Small intestine (tissue), 7 donors: Measurements from ENCODE around the gene PRKAG2. TPM values are rescaled to one million over a fixed set of nuclear protein-coding genes. Genes with fewer than 3 reads are reported as not detected.

ENCODE experiments used
- DNase-seq, 2 donors: peaks; one replicate each; pipeline versions ENCODE4 v3.0.0 to v3.0.0-alpha.2; 2013
- FAIRE-seq: peaks from 2 replicates; lab custom pipeline; 2012; peaks lifted over from hg19 to GRCh38; lab: Jason Lieb, UNC
- H3K27ac ChIP-seq, 3 donors: one replicate each; pipeline ENCODE4 v1.5.1; 2013; ENCODE audit warnings: low read length in 2 of 3, mild to moderate bottlenecking in 2 of 3, control low read depth in 1 of 3, inconsistent platforms in 1 of 3, low read depth in 1 of 3, moderate library complexity in 1 of 3
- H3K27me3 ChIP-seq, 3 donors: one replicate each; pipeline ENCODE4 v1.6.1; 2013; ENCODE audit warnings: low read length in 3 of 3, inconsistent platforms in 1 of 3; ENCODE audit not compliant: control insufficient read depth in 3 of 3, insufficient read depth in 3 of 3
- H3K36me3 ChIP-seq, 3 donors: one replicate each; pipeline ENCODE4 v1.6.1; 2013; ENCODE audit warnings: low read length in 3 of 3, inconsistent platforms in 1 of 3, low read depth in 1 of 3, mild to moderate bottlenecking in 1 of 3, moderate library complexity in 1 of 3; ENCODE audit not compliant: control insufficient read depth in 3 of 3, insufficient read depth in 2 of 3
- H3K4me1 ChIP-seq, 3 donors: one replicate each; pipeline ENCODE4 v1.6.1; 2013; ENCODE audit warnings: low read length in 2 of 3, inconsistent platforms in 1 of 3, low read depth in 1 of 3, mild to moderate bottlenecking in 1 of 3, moderate library complexity in 1 of 3; ENCODE audit not compliant: control insufficient read depth in 3 of 3, insufficient read depth in 2 of 3
- H3K4me3 ChIP-seq, 3 donors: one replicate each; pipeline ENCODE4 v1.5.1; 2013; ENCODE audit warnings: low read length in 3 of 3, control low read depth in 1 of 3, inconsistent platforms in 1 of 3, low read depth in 1 of 3, mild to moderate bottlenecking in 1 of 3, moderate library complexity in 1 of 3
- H3K9me3 ChIP-seq, 2 donors: one replicate each; pipeline ENCODE4 v1.6.1; 2013; ENCODE audit warnings: low read depth in 1 of 2, low read length in 1 of 2; ENCODE audit not compliant: control insufficient read depth in 2 of 2, insufficient read depth in 1 of 2
- WGBS, 3 donors: extraction: QIAGEN DNeasy Blood & Tissue Kit; methylation state at CpG; one replicate each; pipeline ENCODE4 v1.1.7; 2013; 5-methylcytosine and 5-hydroxymethylcytosine counted together
- polyA plus RNA-seq, 4 donors: library from polyadenylated mRNA; stranded (reverse) in 3 of 4; unstranded in 1 of 4; fragments of 200-250 nt in 3 of 4; fragments of 120-200 nt in 1 of 4; gene quantifications; one replicate each; pipeline versions ENCODE4 v1.2.1 to v1.2.3, GENCODE V29; 2013
- donor health status: healthy with polysubstance abuse.
- donor health status: control.
- donor health status: control.
- donor health status: Bipolar disorder and iron deficiency.
- donor health status: healthy.

The PRKAG2 gene
- polyA plus RNA-seq, 4 donors = 26.3 to 57.9 (median 49.4) TPM

GRCh38 chr7:151623766-151624165 is 253.1 kb downstream of the PRKAG2 start:
- DNase-seq (no peak), FAIRE-seq (no peak)
- Histone ChIP-seq H3K27me3 (no peaks in the 10 kb centered on the region), H3K27ac (no peak overlapping the region), H3K4me3 (no peak overlapping the region), H3K9me3 (no peaks in the 10 kb centered on the region), H3K4me1 (peaks cover 0 to 11% (median 3%) of the 10 kb centered on the region in 3 donors), H3K36me3 (peaks cover 0 to 50% (median 2%) of the 10 kb centered on the region in 3 donors)
- 69 to 82% (median 73%) methylated on average over 6 of the region's 6 CpGs for WGBS, 3 donors

GRCh38 chr7:151621961-151622360 is 255.0 kb downstream of the PRKAG2 start:
- DNase-seq = no peak
- FAIRE-seq = no peak

DNA sequence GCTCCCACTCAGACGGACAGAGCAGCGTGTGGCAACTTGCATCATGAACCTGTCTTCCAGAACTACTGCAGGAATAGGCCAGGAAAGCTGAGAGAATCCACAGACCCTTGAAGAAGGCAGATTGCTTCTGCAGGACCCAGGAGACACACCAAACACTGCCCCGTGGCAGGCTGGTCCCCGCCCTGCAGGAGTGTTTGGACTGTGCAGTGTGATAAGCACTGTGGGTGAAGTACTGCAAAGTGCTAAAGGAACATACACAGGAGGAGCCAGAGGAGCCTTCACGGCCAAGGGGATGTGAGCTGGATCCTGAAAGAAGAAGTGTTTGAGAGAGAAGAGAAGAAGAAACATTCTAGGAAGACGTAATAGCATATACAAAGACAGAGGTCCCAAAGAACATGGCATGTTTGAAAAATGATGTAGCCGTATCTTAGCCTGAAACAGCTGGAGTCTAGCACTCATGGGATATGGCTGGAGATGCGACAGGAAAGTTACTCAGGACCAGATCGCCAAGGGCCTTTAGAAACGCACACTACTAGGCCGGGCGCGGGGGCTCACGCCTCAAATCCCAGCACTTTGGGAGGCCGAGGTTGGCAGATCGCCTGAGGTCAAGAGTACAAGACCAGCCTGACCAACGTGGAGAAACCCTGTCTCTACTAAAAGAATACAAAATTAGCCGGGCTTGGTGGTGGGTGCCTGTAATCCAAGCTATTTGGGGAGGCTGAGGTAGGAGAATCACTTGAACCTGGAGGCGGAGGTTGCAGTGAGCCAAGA is 260.3 kb downstream of the PRKAG2 start:
- no peaks in the 10 kb centered on the region for H3K4me1 ChIP-seq
- no peaks in the 10 kb centered on the region for H3K9me3 ChIP-seq
- FAIRE-seq (no peak), DNase-seq (peak in 1 of 2 donors; percentile 38)
- peaks cover 0 to 54% (median 0%) of the 10 kb centered on the region in 3 donors for H3K36me3 ChIP-seq
- H3K27me3 ChIP-seq = no peaks in the 10 kb centered on the region
- WGBS, 3 donors = 63 to 68% (median 65%) methylated on average over 19 of the region's 19 CpGs
- H3K4me3 ChIP-seq = no peak overlapping the region
- H3K27ac ChIP-seq = no peak overlapping the region

More at GRCh38 chr7:151621961-151622360, 255.0 kb downstream of the PRKAG2 start:
- Histone ChIP-seq H3K4me1 (peaks cover 0 to 9% (median 3%) of the 10 kb centered on the region in 3 donors), H3K9me3 (no peaks in the 10 kb centered on the region), H3K27ac (no peak overlapping the region), H3K4me3 (no peak overlapping the region), H3K27me3 (no peaks in the 10 kb centered on the region), H3K36me3 (peaks cover 0 to 38% (median 2%) of the 10 kb centered on the region in 3 donors)
- WGBS, 3 donors = 82 to 99% (median 86%) methylated on average over 5 of the region's 5 CpGs

- no peak for FAIRE-seq
- H3K27me3 ChIP-seq = no peaks in the 10 kb centered on the region
- 85 to 88% (median 86%) methylated on average over 4 of the region's 4 CpGs for whole genome bisulfite sequencing, 3 donors
Observed at GRCh38 chr7:151615784-151616183, 261.1 kb downstream of the PRKAG2 start.

GRCh38 chr7:151615058-151615457 is 261.9 kb downstream of the PRKAG2 start:
- no peak overlapping the region for H3K27ac ChIP-seq
- WGBS, 3 donors = 95 to 98% (median 98%) methylated on average over 3 of the region's 3 CpGs
- H3K4me3 ChIP-seq = no peak overlapping the region
- peaks cover 0 to 53% (median 0%) of the 10 kb centered on the region in 3 donors for H3K36me3 ChIP-seq
- H3K27me3 ChIP-seq = no peaks in the 10 kb centered on the region
- no peaks in the 10 kb centered on the region for H3K9me3 ChIP-seq
- no peak for FAIRE-seq
- DNase-seq = no peak
- H3K4me1 ChIP-seq = peaks cover 0 to 2% (median 0%) of the 10 kb centered on the region in 3 donors

More at GRCh38 chr7:151615784-151616183, 261.1 kb downstream of the PRKAG2 start:
- Histone ChIP-seq H3K4me3 (no peak overlapping the region), H3K9me3 (no peaks in the 10 kb centered on the region), H3K4me1 (no peaks in the 10 kb centered on the region), H3K27ac (no peak overlapping the region), H3K36me3 (peaks cover 0 to 55% (median 0%) of the 10 kb centered on the region in 3 donors)
- DNase-seq = no peak

DNA sequence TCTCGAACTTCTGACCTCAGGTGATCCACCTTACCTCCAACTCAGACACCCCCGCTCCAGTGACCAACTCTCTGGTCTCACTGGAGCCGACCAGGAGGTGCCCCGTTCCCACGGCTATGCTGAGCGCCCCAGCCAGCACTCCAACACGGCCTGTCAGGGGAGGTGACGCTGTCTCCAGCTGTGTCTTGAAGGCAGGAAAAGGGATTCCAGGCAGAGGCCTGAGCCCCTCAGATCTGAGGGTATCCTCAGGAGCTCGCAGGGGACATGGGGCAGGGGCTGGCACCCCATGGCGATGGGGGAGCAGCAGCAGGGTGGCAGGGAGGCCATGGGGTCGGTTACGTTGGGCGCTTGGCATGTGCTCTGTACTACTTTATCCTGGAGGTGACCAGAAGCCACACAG is 262.9 kb downstream of the PRKAG2 start:
- DNase-seq = no peak
- WGBS, 3 donors = 94 to 96% (median 94%) methylated on average over 12 to 13 of the region's 13 CpGs
- no peak for FAIRE-seq
- H3K9me3 ChIP-seq = no peaks in the 10 kb centered on the region
- no peak overlapping the region for H3K4me3 ChIP-seq
- H3K27me3 ChIP-seq = no peaks in the 10 kb centered on the region
- peaks cover 0 to 10% (median 3%) of the 10 kb centered on the region in 3 donors for H3K4me1 ChIP-seq
- H3K36me3 ChIP-seq = peaks cover 0 to 47% (median 0%) of the 10 kb centered on the region in 3 donors
- H3K27ac ChIP-seq = no peak overlapping the region

DNA sequence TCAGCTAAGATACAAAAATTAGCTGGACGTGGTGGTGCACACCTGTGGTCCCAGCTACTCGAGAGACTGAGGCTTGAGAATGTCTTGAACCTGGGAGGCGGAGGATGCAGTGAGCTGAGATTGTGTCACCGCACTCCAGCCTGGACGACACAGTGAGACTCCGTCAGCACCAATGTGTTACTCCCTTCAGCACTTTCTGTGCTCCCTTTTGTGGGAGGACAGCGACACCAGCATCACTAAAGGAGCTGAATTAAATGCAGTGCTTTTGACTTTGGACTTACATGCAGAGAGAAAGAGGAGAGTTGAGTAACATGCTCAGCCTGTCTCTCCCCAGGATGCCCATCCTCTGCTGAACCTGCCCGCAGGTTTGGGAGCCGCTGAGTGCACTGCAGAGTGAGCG is 265.0 kb downstream of the PRKAG2 start:
- 94 to 97% (median 95%) methylated on average over 10 of the region's 10 CpGs for WGBS, 3 donors
- Histone ChIP-seq H3K9me3 (no peaks in the 10 kb centered on the region), H3K4me1 (peaks cover 3 to 24% (median 4%) of the 10 kb centered on the region in 3 donors), H3K36me3 (peaks cover 0 to 46% (median 0%) of the 10 kb centered on the region in 3 donors), H3K27me3 (no peaks in the 10 kb centered on the region), H3K4me3 (no peak overlapping the region), H3K27ac (no peak overlapping the region)
- FAIRE-seq (no peak), DNase-seq (no peak)

DNA sequence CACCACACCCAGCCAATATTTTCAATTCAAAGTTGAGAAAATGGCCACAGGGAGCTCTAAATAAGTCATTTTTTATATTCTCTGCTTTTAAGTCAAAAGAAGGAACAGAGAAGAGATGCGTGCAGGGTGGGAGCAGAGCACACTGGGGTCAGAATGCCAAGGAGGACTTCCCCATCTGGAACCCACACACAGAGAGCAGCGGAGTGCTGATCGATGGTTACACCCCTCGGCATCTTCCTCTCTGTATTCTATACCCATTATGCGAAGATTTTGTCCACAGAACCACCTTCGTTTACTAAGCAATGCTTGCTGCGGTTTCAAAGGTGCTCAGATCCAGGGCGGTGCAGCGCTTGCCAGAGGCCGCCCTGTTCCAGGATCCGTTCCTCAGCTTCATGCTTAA is 265.9 kb downstream of the PRKAG2 start:
- Histone ChIP-seq H3K9me3 (no peaks in the 10 kb centered on the region), H3K36me3 (peaks cover 0 to 39% (median 0%) of the 10 kb centered on the region in 3 donors), H3K27ac (no peak overlapping the region), H3K4me3 (no peak overlapping the region), H3K4me1 (peaks cover 3 to 24% (median 4%) of the 10 kb centered on the region in 3 donors), H3K27me3 (no peaks in the 10 kb centered on the region)
- FAIRE-seq (no peak), DNase-seq (no peak)
- WGBS, 3 donors = 93 to 97% (median 96%) methylated on average over 11 of the region's 11 CpGs
